Mucosa of gallbladder (tissue), 1 donor: ENCODE data around the gene MYO18B. TPM values are rescaled to one million over a fixed set of nuclear protein-coding genes. Genes with fewer than 3 reads are reported as not detected.
"Not testable (repeated sequence)": the region's sequence is repeated elsewhere in the genome, so short reads cannot be mapped to it uniquely, and the experiment has no call there.

Experiments used
- DNase-seq: peaks from one replicate; pipeline ENCODE4 v3.0.0-alpha.2; 2020; ENCODE audit warnings: low spot score
- total RNA-seq: library from RNA; stranded (reverse); gene quantifications from one replicate; pipeline ENCODE4 v1.2.1, GENCODE V29; 2021
- donor health status: DM: no; HTN: no; CAD: no.

MYO18B gene
- total RNA-seq = 0.06 TPM

- no peak for DNase-seq
Observed at GRCh38 chr22:25741692-25742626, at the start of gene MYO18B. TSS of gene MYO18B (plus strand) at chr22:25742188. CDS start at chr22:25761093, 18,905 bp downstream.

- no peak for DNase-seq
Observed at GRCh38 chr22:25692397-25693267, 49.4 kb upstream of the MYO18B start.

GRCh38 chr22:25693268-25693565 lies 48.8 kb upstream of the MYO18B start:
- no peak for DNase-seq

- no peak for DNase-seq
Observed at GRCh38 chr22:25694196-25694907, 47.6 kb upstream of the MYO18B start.

- DNase-seq = no peak
Observed at GRCh38 chr22:25695146-25695545, 46.8 kb upstream of the MYO18B start.

GRCh38 chr22:25696763-25697162 lies 45.2 kb upstream of the MYO18B start:
- DNase-seq = no peak

GRCh38 chr22:25697181-25697664 lies 44.8 kb upstream of the MYO18B start:
- DNase-seq = no peak

- DNase-seq = no peak
Observed at GRCh38 chr22:25697978-25698377, 44.0 kb upstream of the MYO18B start.

GRCh38 chr22:25698461-25698860 lies 43.5 kb upstream of the MYO18B start:
- no peak for DNase-seq

GRCh38 chr22:25698978-25699377 lies 43.0 kb upstream of the MYO18B start:
- DNase-seq = no peak

GRCh38 chr22:25701056-25701780 lies 40.8 kb upstream of the MYO18B start:
- no peak for DNase-seq

- no peak for DNase-seq
Observed at GRCh38 chr22:25702040-25702439, 39.9 kb upstream of the MYO18B start.

GRCh38 chr22:25702571-25703167 lies 39.3 kb upstream of the MYO18B start:
- DNase-seq = no peak

- no peak for DNase-seq
Observed at GRCh38 chr22:25704701-25705100, 37.3 kb upstream of the MYO18B start.

GRCh38 chr22:25706197-25706596 lies 35.8 kb upstream of the MYO18B start:
- DNase-seq = no peak

GRCh38 chr22:25708430-25708829 lies 33.6 kb upstream of the MYO18B start:
- DNase-seq = not testable (repeated sequence)

GRCh38 chr22:25709758-25710157 lies 32.2 kb upstream of the MYO18B start:
- DNase-seq = no peak

- no peak for DNase-seq
Observed at GRCh38 chr22:25710501-25710900, 31.5 kb upstream of the MYO18B start.

GRCh38 chr22:25711491-25711890 lies 30.5 kb upstream of the MYO18B start:
- no peak for DNase-seq

- no peak for DNase-seq
Observed at GRCh38 chr22:25712661-25713400, 29.2 kb upstream of the MYO18B start.
